Mesendoderm (in vitro differentiated cells): ENCODE measurements around the gene C18orf63.

Source experiments
- DNase-seq: peaks from one replicate; pipeline ENCODE4 v3.0.0; 2013
- H2AK5ac ChIP-seq: 2 replicates; pipeline ENCODE4 v1.6.1; 2013; ENCODE audit warnings: low read length, inconsistent platforms
- H2BK120ac ChIP-seq: 2 replicates; pipeline ENCODE4 v1.6.1; 2013; ENCODE audit warnings: low read depth, mild to moderate bottlenecking, low read length, moderate library complexity, mixed read lengths
- H2BK15ac ChIP-seq: replicated peaks from 2 replicates; pipeline ENCODE4 v1.6.1; 2013; ENCODE audit warnings: low read depth, mild to moderate bottlenecking, moderate library complexity
- H2BK5ac ChIP-seq: 2 replicates; pipeline ENCODE4 v1.6.1; 2013; ENCODE audit warnings: low read length, inconsistent platforms
- H3K18ac ChIP-seq: 2 replicates; pipeline ENCODE4 v1.6.1; 2013; ENCODE audit warnings: mild to moderate bottlenecking, low read length, mixed read lengths
- H3K23ac ChIP-seq: one replicate; pipeline ENCODE4 v1.6.1; 2013; ENCODE audit warnings: low read length
- H3K27ac ChIP-seq: 2 replicates; pipeline ENCODE4 v1.5.1; 2013; ENCODE audit warnings: low read depth, mild to moderate bottlenecking, inconsistent platforms, low read length, moderate library complexity
- H3K27me3 ChIP-seq: 2 replicates; pipeline ENCODE4 v1.6.1; 2013; ENCODE audit warnings: low read length, control low read depth, mild to moderate bottlenecking, inconsistent platforms; ENCODE audit not compliant: insufficient read depth, poor library complexity
- H3K36me3 ChIP-seq: 2 replicates; pipeline ENCODE4 v1.6.1; 2013; ENCODE audit warnings: low read length, inconsistent platforms; ENCODE audit not compliant: control insufficient read depth, insufficient read depth
- H3K4ac ChIP-seq: one replicate; pipeline ENCODE4 v1.6.1; 2013; ENCODE audit warnings: low read depth, mild to moderate bottlenecking, low read length, moderate library complexity
- H3K4me1 ChIP-seq: 2 replicates; pipeline ENCODE4 v1.6.1; 2013; ENCODE audit warnings: low read depth, low read length, inconsistent platforms; ENCODE audit not compliant: control insufficient read depth
- H3K4me2 ChIP-seq: 2 replicates; pipeline ENCODE4 v1.6.1; 2013; ENCODE audit warnings: low read length
- H3K4me3 ChIP-seq: 2 replicates; pipeline ENCODE4 v1.5.1; 2013; ENCODE audit warnings: mild to moderate bottlenecking, low read length
- H3K56ac ChIP-seq: one replicate; pipeline ENCODE4 v1.6.1; 2013; ENCODE audit warnings: low read length
- H3K79me1 ChIP-seq: 2 replicates; pipeline ENCODE4 v1.6.1; 2013; ENCODE audit warnings: low read length, inconsistent platforms
- H3K79me2 ChIP-seq: 2 replicates; pipeline ENCODE4 v1.6.1; 2013; ENCODE audit warnings: mild to moderate bottlenecking, low read length; ENCODE audit not compliant: control insufficient read depth, insufficient read depth
- H3K9ac ChIP-seq: 2 replicates; pipeline ENCODE4 v1.6.1; 2013; ENCODE audit warnings: low read length, inconsistent platforms
- H4K5ac ChIP-seq: one replicate; pipeline ENCODE4 v1.6.1; 2013; ENCODE audit warnings: low read length
- H4K8ac ChIP-seq: one replicate; pipeline ENCODE4 v1.6.1; 2013; ENCODE audit warnings: low read depth, mild to moderate bottlenecking, control low read depth, low read length, moderate library complexity
- WGBS: extraction: QIAGEN DNeasy Blood & Tissue Kit; methylation state at CpG from one replicate; pipeline ENCODE4 v1.1.7; 2013; ENCODE audit warnings: low lambda C conversion rate, missing lambda C conversion rate; ENCODE audit not compliant: insufficient coverage; ENCODE audit errors: extremely low coverage; 5-methylcytosine and 5-hydroxymethylcytosine counted together

C18orf63 gene

GRCh38 chr18:74382481-74383017, 66.9 kb downstream of the C18orf63 start:
- H3K4me1 ChIP-seq, result no peaks in the 10 kb centered on the region
- H3K79me2 ChIP-seq, result no peaks in the 10 kb centered on the region
- H2BK120ac ChIP-seq, result no peak overlapping the region
- H3K9ac ChIP-seq, result no peak overlapping the region
- no peak overlapping the region for H3K4ac ChIP-seq
- no peak overlapping the region for H3K4me2 ChIP-seq
- no peak overlapping the region for H3K56ac ChIP-seq
- H4K5ac ChIP-seq, result no peak overlapping the region
- no peak overlapping the region for H2BK15ac ChIP-seq
- no peak overlapping the region for H4K8ac ChIP-seq
- no peaks in the 10 kb centered on the region for H3K27me3 ChIP-seq
- no peaks in the 10 kb centered on the region for H3K36me3 ChIP-seq
- H3K79me1 ChIP-seq, result no peaks in the 10 kb centered on the region
- H3K4me3 ChIP-seq, result no peak overlapping the region
- H3K18ac ChIP-seq, result no peak overlapping the region
- H3K23ac ChIP-seq, result no peak overlapping the region
- H2BK5ac ChIP-seq, result no peak overlapping the region
- H2AK5ac ChIP-seq, result no peak overlapping the region
- WGBS, result no CpG with 5 or more reads among the region's 10 CpGs
- no peak overlapping the region for H3K27ac ChIP-seq
- no peak for DNase-seq

- Histone ChIP-seq H2BK15ac (no peak overlapping the region), H3K56ac (no peak overlapping the region), H3K4me3 (no peak overlapping the region), H3K27me3 (no peaks in the 10 kb centered on the region), H3K79me1 (no peaks in the 10 kb centered on the region), H3K18ac (no peak overlapping the region), H3K79me2 (no peaks in the 10 kb centered on the region), H3K4me1 (no peaks in the 10 kb centered on the region), H3K27ac (no peak overlapping the region), H4K5ac (no peak overlapping the region), H3K36me3 (no peaks in the 10 kb centered on the region), H3K4me2 (no peak overlapping the region), H3K9ac (no peak overlapping the region), H3K4ac (no peak overlapping the region), H2AK5ac (no peak overlapping the region), H2BK120ac (no peak overlapping the region), H2BK5ac (no peak overlapping the region), H3K23ac (no peak overlapping the region), H4K8ac (no peak overlapping the region)
- WGBS, result no CpG with 5 or more reads among the region's 6 CpGs
- no peak for DNase-seq
Observed at GRCh38 chr18:74387383-74387782, 71.7 kb downstream of the C18orf63 start.

GRCh38 chr18:74388227-74388626, 72.6 kb downstream of the C18orf63 start:
- Histone ChIP-seq H4K5ac (no peak overlapping the region), H3K4ac (no peak overlapping the region), H3K23ac (no peak overlapping the region), H3K79me1 (no peaks in the 10 kb centered on the region), H3K56ac (no peak overlapping the region), H3K27ac (no peak overlapping the region), H3K79me2 (no peaks in the 10 kb centered on the region), H2BK15ac (no peak overlapping the region), H3K36me3 (no peaks in the 10 kb centered on the region), H3K4me3 (no peak overlapping the region), H2AK5ac (no peak overlapping the region), H3K27me3 (no peaks in the 10 kb centered on the region), H3K4me2 (no peak overlapping the region), H4K8ac (no peak overlapping the region), H2BK120ac (no peak overlapping the region), H3K18ac (no peak overlapping the region), H2BK5ac (no peak overlapping the region), H3K9ac (no peak overlapping the region), H3K4me1 (no peaks in the 10 kb centered on the region)
- DNase-seq, result no peak
- WGBS, result no CpG with 5 or more reads among the region's 1 CpG

DNA sequence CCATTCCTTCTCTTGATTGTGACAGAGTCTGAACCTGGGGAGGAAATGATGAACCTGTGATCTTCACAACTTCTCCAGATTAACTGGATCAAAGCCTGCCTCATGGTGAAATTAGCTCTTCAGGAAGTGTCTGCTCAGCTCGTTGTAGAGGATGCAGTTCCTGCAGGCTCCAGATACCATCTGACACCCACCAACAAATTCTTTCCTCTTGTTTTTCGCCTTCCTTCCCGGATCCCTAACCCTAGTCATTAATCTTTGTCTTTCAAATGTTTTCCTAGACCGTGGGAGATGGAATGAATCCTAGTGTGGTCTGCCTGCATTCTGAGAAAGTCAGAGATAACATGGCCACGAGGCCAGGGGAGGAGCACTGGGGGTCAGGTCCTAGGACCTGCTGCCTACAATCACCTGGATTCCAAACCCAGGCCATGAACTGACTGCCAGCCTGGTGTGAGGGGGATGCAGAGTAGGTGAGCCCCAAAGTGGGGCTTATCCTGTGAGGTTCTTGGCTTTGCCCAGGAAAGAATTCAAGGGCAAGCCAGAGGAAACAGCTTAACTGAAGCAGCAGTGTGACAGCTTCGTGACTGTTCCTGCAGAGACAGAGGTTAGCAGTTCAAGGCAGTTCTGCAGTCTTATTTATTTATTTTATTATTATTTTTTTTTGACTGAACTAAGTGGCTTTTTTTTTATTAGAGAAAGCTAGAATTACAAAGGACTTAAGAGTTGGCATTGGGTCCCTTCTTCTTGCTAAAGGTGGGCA, 73.7 kb downstream of the C18orf63 start:
- H2BK5ac ChIP-seq, result no peak overlapping the region
- H3K27ac ChIP-seq, result no peak overlapping the region
- no peak overlapping the region for H4K8ac ChIP-seq
- no peaks in the 10 kb centered on the region for H3K27me3 ChIP-seq
- H3K79me1 ChIP-seq, result no peaks in the 10 kb centered on the region
- no peak overlapping the region for H4K5ac ChIP-seq
- peak; percentile 37 for DNase-seq
- no CpG with 5 or more reads among the region's 6 CpGs for WGBS
- H2BK15ac ChIP-seq, result no peak overlapping the region
- no peaks in the 10 kb centered on the region for H3K36me3 ChIP-seq
- no peak overlapping the region for H3K23ac ChIP-seq
- no peaks in the 10 kb centered on the region for H3K4me1 ChIP-seq
- H2BK120ac ChIP-seq, result no peak overlapping the region
- no peaks in the 10 kb centered on the region for H3K79me2 ChIP-seq
- H2AK5ac ChIP-seq, result no peak overlapping the region
- no peak overlapping the region for H3K9ac ChIP-seq
- no peak overlapping the region for H3K4me3 ChIP-seq
- no peak overlapping the region for H3K56ac ChIP-seq
- H3K4ac ChIP-seq, result no peak overlapping the region
- H3K18ac ChIP-seq, result no peak overlapping the region
- H3K4me2 ChIP-seq, result no peak overlapping the region

GRCh38 chr18:74389991-74390390, 74.4 kb downstream of the C18orf63 start:
- no peaks in the 10 kb centered on the region for H3K27me3 ChIP-seq

GRCh38 chr18:74390900-74391299, 75.3 kb downstream of the C18orf63 start:
- Histone ChIP-seq H3K4ac (no peak overlapping the region), H3K27ac (no peak overlapping the region), H3K18ac (no peak overlapping the region), H2BK5ac (no peak overlapping the region), H3K23ac (no peak overlapping the region), H2BK15ac (no peak overlapping the region), H3K36me3 (no peaks in the 10 kb centered on the region), H3K79me1 (no peaks in the 10 kb centered on the region), H3K4me1 (no peaks in the 10 kb centered on the region), H2BK120ac (no peak overlapping the region), H3K56ac (no peak overlapping the region), H4K8ac (no peak overlapping the region), H3K27me3 (no peaks in the 10 kb centered on the region), H3K9ac (no peak overlapping the region), H2AK5ac (no peak overlapping the region), H3K4me3 (no peak overlapping the region), H3K79me2 (no peaks in the 10 kb centered on the region), H3K4me2 (no peak overlapping the region), H4K5ac (no peak overlapping the region)
- no peak for DNase-seq
- WGBS, result no CpG with 5 or more reads among the region's 3 CpGs

More at GRCh38 chr18:74389991-74390390, 74.4 kb downstream of the C18orf63 start:
- no peak overlapping the region for H2BK120ac ChIP-seq
- H3K23ac ChIP-seq, result no peak overlapping the region
- H3K36me3 ChIP-seq, result no peaks in the 10 kb centered on the region
- no peak overlapping the region for H4K5ac ChIP-seq
- no peak overlapping the region for H3K56ac ChIP-seq
- H4K8ac ChIP-seq, result no peak overlapping the region
- DNase-seq, result no peak
- no peaks in the 10 kb centered on the region for H3K79me1 ChIP-seq
- no peak overlapping the region for H3K4ac ChIP-seq
- no peaks in the 10 kb centered on the region for H3K79me2 ChIP-seq
- H3K4me1 ChIP-seq, result no peaks in the 10 kb centered on the region
- no peak overlapping the region for H3K9ac ChIP-seq
- H3K4me3 ChIP-seq, result no peak overlapping the region
- H2BK5ac ChIP-seq, result no peak overlapping the region
- no peak overlapping the region for H2AK5ac ChIP-seq
- no peak overlapping the region for H3K18ac ChIP-seq
- no peak overlapping the region for H3K4me2 ChIP-seq
- no CpG with 5 or more reads among the region's 20 CpGs for WGBS
- no peak overlapping the region for H2BK15ac ChIP-seq
- H3K27ac ChIP-seq, result no peak overlapping the region
